Measurements from ENCODE around the gene USP1. TPM values are rescaled to one million over a fixed set of nuclear protein-coding genes. Genes with fewer than 3 reads are reported as not detected.
A peak's percentile ranks its signal among the peaks of the same experiment; 100 is the strongest.

Gene USP1
- total RNA-seq, 1 donor from 2014 or later, result 34.2 TPM

DNA sequence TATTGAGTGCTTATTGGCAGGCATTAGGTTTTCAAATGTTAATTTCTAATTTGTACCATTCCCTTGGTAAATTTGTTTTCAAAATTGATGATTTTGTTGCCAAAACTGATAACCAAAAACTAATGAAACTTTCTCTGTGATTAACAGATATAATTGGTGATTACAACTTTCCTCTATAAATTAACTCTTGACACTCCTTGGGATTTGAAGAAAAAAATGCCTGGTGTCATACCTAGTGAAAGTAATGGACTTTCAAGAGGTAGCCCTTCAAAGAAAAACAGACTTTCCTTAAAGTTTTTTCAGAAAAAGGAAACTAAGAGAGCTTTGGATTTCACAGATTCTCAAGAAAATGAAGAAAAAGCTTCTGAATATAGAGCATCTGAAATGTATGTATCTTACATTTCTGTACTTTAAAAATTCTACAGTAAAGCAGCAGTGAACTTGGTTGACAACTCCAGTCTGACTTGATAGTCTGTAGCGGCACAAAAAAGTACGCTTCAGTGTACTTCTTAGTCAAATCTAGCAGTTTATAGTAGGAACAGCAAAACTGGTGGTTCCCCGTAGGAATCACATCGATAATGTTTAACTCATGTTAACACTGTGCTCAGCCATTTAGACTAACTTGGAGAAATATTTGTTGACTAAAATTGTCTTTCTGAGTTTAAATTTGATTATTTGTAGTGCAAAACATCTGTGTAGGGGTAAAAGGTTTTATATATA lies 3.0 kb downstream of the USP1 start:
- Mint-ChIP-seq H3K36me3 (ENCODE audit: insufficient read depth) (peaks cover 10% of the 10 kb centered on the region), H3K27ac (no peak overlapping the region), H3K9me3 (ENCODE audit: low read depth) (peaks cover 3% of the 10 kb centered on the region), H3K27me3 (no peaks in the 10 kb centered on the region), H3K4me1 (ENCODE audit: low read depth) (peaks cover 20% of the 10 kb centered on the region), H3K4me3 (ENCODE audit: low read depth) (peak overlapping the region; percentile 29)
- no peak for TF ChIP-seq CTCF (IDR thresholded peaks at IDR 0.05; ENCODE audit: unreplicated experiment)
- DNase-seq (ENCODE audit: low spot score, unreplicated experiment), result no peak

DNA sequence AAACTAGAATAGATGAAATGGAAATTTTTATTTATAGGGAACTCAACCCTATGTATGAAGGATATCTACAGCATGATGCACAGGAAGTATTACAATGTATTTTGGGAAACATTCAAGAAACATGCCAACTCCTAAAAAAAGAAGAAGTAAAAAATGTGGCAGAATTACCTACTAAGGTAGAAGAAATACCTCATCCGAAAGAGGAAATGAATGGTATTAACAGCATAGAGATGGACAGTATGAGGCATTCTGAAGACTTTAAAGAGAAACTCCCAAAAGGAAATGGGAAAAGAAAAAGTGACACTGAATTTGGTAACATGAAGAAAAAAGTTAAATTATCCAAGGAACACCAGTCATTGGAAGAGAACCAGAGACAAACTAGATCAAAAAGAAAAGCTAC lies 7.9 kb downstream of the USP1 start:
- H3K36me3 Mint-ChIP-seq (ENCODE audit: insufficient read depth), result peaks cover 31% of the 10 kb centered on the region
- H3K4me1 Mint-ChIP-seq (ENCODE audit: low read depth), result peaks cover 4% of the 10 kb centered on the region
- no peak for DNase-seq (ENCODE audit: low spot score, unreplicated experiment)
- H3K27ac Mint-ChIP-seq, result peak overlapping the region; percentile 47
- H3K4me3 Mint-ChIP-seq (ENCODE audit: low read depth), result no peak overlapping the region
- no peaks in the 10 kb centered on the region for H3K27me3 Mint-ChIP-seq
- H3K9me3 Mint-ChIP-seq (ENCODE audit: low read depth), result no peaks in the 10 kb centered on the region
- TF ChIP-seq CTCF (IDR thresholded peaks at IDR 0.05; ENCODE audit: unreplicated experiment), result no peak

DNA sequence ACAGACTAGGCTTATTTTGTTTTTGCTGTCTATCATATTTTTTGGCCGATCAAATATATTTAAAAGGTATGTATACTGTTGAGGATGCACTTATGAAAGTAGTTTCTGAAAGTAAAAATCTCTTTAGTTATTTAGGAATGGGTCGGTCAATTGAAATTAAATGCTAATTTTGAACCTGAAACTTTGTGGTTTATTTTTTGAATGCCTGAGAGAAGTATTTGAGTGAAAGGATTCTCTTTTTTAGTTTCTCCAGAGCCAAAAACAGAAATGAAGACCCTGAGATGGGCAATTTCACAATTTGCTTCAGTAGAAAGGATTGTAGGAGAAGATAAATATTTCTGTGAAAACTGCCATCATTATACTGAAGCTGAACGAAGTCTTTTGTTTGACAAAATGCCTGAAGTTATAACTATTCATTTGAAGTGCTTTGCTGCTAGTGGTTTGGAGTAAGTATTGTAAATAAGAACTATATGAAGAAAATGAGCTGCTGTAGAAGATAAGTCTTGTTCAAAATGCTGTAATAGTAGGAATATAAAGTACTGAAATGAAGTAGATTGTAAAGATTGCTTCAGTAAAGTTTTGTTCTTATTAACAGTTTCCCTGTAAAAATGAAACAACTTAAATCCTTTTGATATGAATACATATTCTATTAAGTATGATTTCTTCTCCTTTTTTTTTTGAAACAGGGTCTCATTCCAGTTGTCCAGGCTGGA lies 11.5 kb downstream of the USP1 start:
- no peak for DNase-seq (ENCODE audit: low spot score, unreplicated experiment)
- H3K4me1 Mint-ChIP-seq (ENCODE audit: low read depth), result no peaks in the 10 kb centered on the region
- TF ChIP-seq CTCF (IDR thresholded peaks at IDR 0.05; ENCODE audit: unreplicated experiment), result no peak
- no peak overlapping the region for H3K4me3 Mint-ChIP-seq (ENCODE audit: low read depth)
- H3K27me3 Mint-ChIP-seq, result no peaks in the 10 kb centered on the region
- no peak overlapping the region for H3K27ac Mint-ChIP-seq
- peaks cover 39% of the 10 kb centered on the region for H3K36me3 Mint-ChIP-seq (ENCODE audit: insufficient read depth)
- no peaks in the 10 kb centered on the region for H3K9me3 Mint-ChIP-seq (ENCODE audit: low read depth)

DNA sequence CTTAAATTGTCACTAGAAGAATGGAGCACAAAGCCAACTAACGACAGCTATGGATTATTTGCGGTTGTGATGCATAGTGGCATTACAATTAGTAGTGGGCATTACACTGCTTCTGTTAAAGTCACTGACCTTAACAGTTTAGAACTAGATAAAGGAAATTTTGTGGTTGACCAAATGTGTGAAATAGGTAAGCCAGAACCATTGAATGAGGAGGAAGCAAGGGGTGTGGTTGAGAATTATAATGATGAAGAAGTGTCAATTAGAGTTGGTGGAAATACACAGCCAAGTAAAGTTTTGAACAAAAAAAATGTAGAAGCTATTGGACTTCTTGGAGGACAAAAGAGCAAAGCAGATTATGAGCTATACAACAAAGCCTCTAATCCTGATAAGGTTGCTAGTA lies 13.5 kb downstream of the USP1 start:
- Mint-ChIP-seq H3K4me1 (ENCODE audit: low read depth) (no peaks in the 10 kb centered on the region), H3K4me3 (ENCODE audit: low read depth) (no peak overlapping the region), H3K27ac (peak overlapping the region; percentile 54), H3K27me3 (no peaks in the 10 kb centered on the region), H3K36me3 (ENCODE audit: insufficient read depth) (peaks cover 43% of the 10 kb centered on the region), H3K9me3 (ENCODE audit: low read depth) (no peaks in the 10 kb centered on the region)
- DNase-seq (ENCODE audit: low spot score, unreplicated experiment), result no peak
- TF ChIP-seq CTCF (IDR thresholded peaks at IDR 0.05; ENCODE audit: unreplicated experiment), result no peak

- Mint-ChIP-seq H3K9me3 (ENCODE audit: low read depth) (no peaks in the 10 kb centered on the region), H3K4me1 (ENCODE audit: low read depth) (no peaks in the 10 kb centered on the region), H3K4me3 (ENCODE audit: low read depth) (no peak overlapping the region), H3K36me3 (ENCODE audit: insufficient read depth) (peaks cover 37% of the 10 kb centered on the region), H3K27me3 (no peaks in the 10 kb centered on the region), H3K27ac (peak overlapping the region; percentile 6)
- no peak for DNase-seq (ENCODE audit: low spot score, unreplicated experiment)
- TF ChIP-seq CTCF (IDR thresholded peaks at IDR 0.05; ENCODE audit: unreplicated experiment), result no peak
Observed at GRCh38 chr1:62452951-62453350, 16.1 kb downstream of the USP1 start.
